Endodermal cell (in vitro differentiated cells): ENCODE results near the gene LRFN4. TPM values are rescaled to one million over a fixed set of nuclear protein-coding genes. Genes with fewer than 3 reads are reported as not detected.

Experiments
- DNase-seq: peaks from one replicate; pipeline ENCODE4 v3.0.0-alpha.2; 2017
- H3K27ac ChIP-seq: 2 replicates; pipeline ENCODE4 v1.5.1; 2013; ENCODE audit warnings: mild to moderate bottlenecking, low read depth, low read length, moderate library complexity
- H3K27me3 ChIP-seq: 2 replicates; pipeline ENCODE4 v1.6.1; 2013; ENCODE audit warnings: mild to moderate bottlenecking, low read length, moderate library complexity; ENCODE audit not compliant: insufficient read depth, control insufficient read depth, poor library complexity, severe bottlenecking
- H3K36me3 ChIP-seq: 2 replicates; pipeline ENCODE4 v1.7.0; 2013; ENCODE audit warnings: mild to moderate bottlenecking, low read length, moderate library complexity; ENCODE audit not compliant: control insufficient read depth, insufficient read depth
- H3K4me1 ChIP-seq: one replicate; pipeline ENCODE4 v1.7.0; 2013; ENCODE audit warnings: low read length; ENCODE audit not compliant: control insufficient read depth, insufficient read depth
- H3K4me3 ChIP-seq: 2 replicates; pipeline ENCODE4 v1.5.1; 2013; ENCODE audit warnings: mild to moderate bottlenecking, low read length, moderate library complexity
- H3K9ac ChIP-seq: 2 replicates; pipeline ENCODE4 v1.6.1; 2013; ENCODE audit warnings: mild to moderate bottlenecking, low read length, moderate library complexity; ENCODE audit not compliant: poor library complexity, severe bottlenecking; ENCODE audit errors: extremely low read depth
- H3K9me3 ChIP-seq: 2 replicates; pipeline ENCODE4 v1.6.1; 2013; ENCODE audit warnings: mild to moderate bottlenecking, low read length, moderate library complexity; ENCODE audit not compliant: control insufficient read depth
- H3K27ac Mint-ChIP-seq: 2 replicates; pipeline ENCODE4 v1.8.0; 2020; ENCODE audit warnings: mixed read lengths
- H3K27me3 Mint-ChIP-seq: 2 replicates; pipeline ENCODE4 v1.8.0; 2021; ENCODE audit warnings: mild to moderate bottlenecking, mixed read lengths; ENCODE audit not compliant: insufficient read depth
- H3K36me3 Mint-ChIP-seq: 2 replicates; pipeline ENCODE4 v1.8.0; 2020; ENCODE audit warnings: low read depth, mixed read lengths
- H3K4me1 Mint-ChIP-seq: 2 replicates; pipeline ENCODE4 v1.8.0; 2020; ENCODE audit warnings: mixed read lengths
- H3K4me3 Mint-ChIP-seq: 2 replicates; pipeline ENCODE4 v1.8.0; 2020; ENCODE audit warnings: mild to moderate bottlenecking, moderate library complexity, mixed read lengths
- H3K9me3 Mint-ChIP-seq: 2 replicates; pipeline ENCODE4 v1.8.0; 2020; ENCODE audit warnings: mild to moderate bottlenecking, mixed read lengths
- CTCF ChIP-seq: fragments of 200-600 bp; sonication (generic); conservative IDR thresholded peaks from 2 replicates; pipeline ENCODE4 v1.5.0; 2021; ENCODE audit warnings: antibody characterized with exemption, mild to moderate bottlenecking
- WGBS, 2 experiments: methylation state at CpG; one replicate each; pipeline versions ENCODE4 v1.1.5 to v1.1.7; 2013; ENCODE audit warnings: missing lambda C conversion rate in 2 of 2, mixed read lengths in 1 of 2; ENCODE audit not compliant: insufficient coverage in 1 of 2, insufficient read length in 1 of 2; 5-methylcytosine and 5-hydroxymethylcytosine counted together
- total RNA-seq, 2 donors: library from RNA; stranded (reverse); fragmentation: NEBNext Ultra II Directional in 1 of 2; extraction: Animal tissue kit (Norgen Biotek cat#: 25700) in 1 of 2; gene quantifications; 2 replicates in 1 of 2; 3 replicates in 1 of 2; pipeline ENCODE4 v1.2.1, GENCODE V29; 2021

LRFN4 gene
- total RNA-seq, 2 donors from 2014 or later, result 23.2 to 26.2 TPM

- H3K9me3 ChIP-seq, result no peaks in the 10 kb centered on the region
- no peaks in the 10 kb centered on the region for H3K36me3 ChIP-seq
- H3K27ac ChIP-seq, result no peak overlapping the region
- no peak for DNase-seq
- no peak overlapping the region for H3K4me3 ChIP-seq
- H3K4me1 Mint-ChIP-seq, result peaks cover 27% of the 10 kb centered on the region
- H3K27me3 Mint-ChIP-seq, result no peaks in the 10 kb centered on the region
- H3K9ac ChIP-seq, result no peak overlapping the region
- WGBS, 2 experiments, result 80 to 93% methylated on average over 1 to 4 of the region's 4 CpGs
- H3K4me1 ChIP-seq, result peaks cover 9% of the 10 kb centered on the region
- no peaks in the 10 kb centered on the region for H3K36me3 Mint-ChIP-seq
- no peak overlapping the region for H3K4me3 Mint-ChIP-seq
- no peaks in the 10 kb centered on the region for H3K27me3 ChIP-seq
- TF ChIP-seq CTCF, result no peak
- no peaks in the 10 kb centered on the region for H3K9me3 Mint-ChIP-seq
- no peak overlapping the region for H3K27ac Mint-ChIP-seq
These were observed 48.8 kb downstream of the LRFN4 start for GRCh38 chr11:66905631-66906030.

- no peaks in the 10 kb centered on the region for H3K9me3 Mint-ChIP-seq
- no peaks in the 10 kb centered on the region for H3K36me3 Mint-ChIP-seq
- peaks cover 9% of the 10 kb centered on the region for H3K4me1 ChIP-seq
- no peak overlapping the region for H3K9ac ChIP-seq
- peak; percentile 77 for DNase-seq
- no peak overlapping the region for H3K27ac ChIP-seq
- no peaks in the 10 kb centered on the region for H3K36me3 ChIP-seq
- H3K27ac Mint-ChIP-seq, result peak overlapping the region; percentile 72
- no peaks in the 10 kb centered on the region for H3K9me3 ChIP-seq
- H3K27me3 ChIP-seq, result no peaks in the 10 kb centered on the region
- no peak overlapping the region for H3K4me3 Mint-ChIP-seq
- H3K4me1 Mint-ChIP-seq, result peaks cover 27% of the 10 kb centered on the region
- H3K27me3 Mint-ChIP-seq, result no peaks in the 10 kb centered on the region
- no peak for TF ChIP-seq CTCF
- 63 to 68% methylated on average over 10 to 14 of the region's 14 CpGs for WGBS, 2 experiments
- H3K4me3 ChIP-seq, result no peak overlapping the region
These were observed 49.3 kb downstream of the LRFN4 start for GRCh38 chr11:66906061-66906733.

GRCh38 chr11:66907751-66908630, 51.1 kb downstream of the LRFN4 start:
- peak overlapping the region; percentile 9 for H3K27ac Mint-ChIP-seq
- H3K9me3 ChIP-seq, result no peaks in the 10 kb centered on the region

More at GRCh38 chr11:66907751-66908630, 51.1 kb downstream of the LRFN4 start:
- WGBS, 2 experiments, result 87 to 90% methylated on average over 6 to 9 of the region's 9 CpGs
- H3K27ac ChIP-seq, result no peak overlapping the region
- peaks cover 33% of the 10 kb centered on the region for H3K4me1 Mint-ChIP-seq
- H3K36me3 ChIP-seq, result no peaks in the 10 kb centered on the region
- no peak overlapping the region for H3K9ac ChIP-seq
- H3K27me3 Mint-ChIP-seq, result no peaks in the 10 kb centered on the region
- H3K4me3 Mint-ChIP-seq, result no peak overlapping the region
- H3K4me3 ChIP-seq, result no peak overlapping the region
- no peak for TF ChIP-seq CTCF
- no peaks in the 10 kb centered on the region for H3K9me3 Mint-ChIP-seq
- H3K36me3 Mint-ChIP-seq, result no peaks in the 10 kb centered on the region
- peaks cover 9% of the 10 kb centered on the region for H3K4me1 ChIP-seq
- DNase-seq, result no peak
- no peaks in the 10 kb centered on the region for H3K27me3 ChIP-seq
